Vagina (tissue), 2 donors: ENCODE results near the gene ACE2.

Source experiments
- POLR2A ChIP-seq, 2 donors: fragments of 450-650 bp; IDR thresholded peaks; one replicate each; pipeline ENCODE4 v1.6.1; 2017; ENCODE audit warnings: antibody characterized with exemption in 2 of 2, mild to moderate bottlenecking in 2 of 2, moderate library complexity in 2 of 2
- POLR2AphosphoS5 ChIP-seq, 2 donors: sonication (generic); formaldehyde crosslinking; IDR thresholded peaks; one replicate each; pipeline ENCODE4 v1.9.0; 2017; ENCODE audit warnings: antibody characterized with exemption in 2 of 2, mild to moderate bottlenecking in 2 of 2, low read depth in 1 of 2; ENCODE audit not compliant: insufficient read depth in 1 of 2
- TF ChIP-seq, protein P1 (sequence below), 3 experiments: fragments of 450-650 bp in 2 of 3; fragments of 200-600 bp in 1 of 3; sonication (generic) in 1 of 3; IDR thresholded peaks; one replicate each; pipeline ENCODE4 v1.5.1; 2017 to 2019; ENCODE audit warnings: antibody characterized with exemption in 3 of 3, mild to moderate bottlenecking in 2 of 3, moderate library complexity in 2 of 3

DNA sequence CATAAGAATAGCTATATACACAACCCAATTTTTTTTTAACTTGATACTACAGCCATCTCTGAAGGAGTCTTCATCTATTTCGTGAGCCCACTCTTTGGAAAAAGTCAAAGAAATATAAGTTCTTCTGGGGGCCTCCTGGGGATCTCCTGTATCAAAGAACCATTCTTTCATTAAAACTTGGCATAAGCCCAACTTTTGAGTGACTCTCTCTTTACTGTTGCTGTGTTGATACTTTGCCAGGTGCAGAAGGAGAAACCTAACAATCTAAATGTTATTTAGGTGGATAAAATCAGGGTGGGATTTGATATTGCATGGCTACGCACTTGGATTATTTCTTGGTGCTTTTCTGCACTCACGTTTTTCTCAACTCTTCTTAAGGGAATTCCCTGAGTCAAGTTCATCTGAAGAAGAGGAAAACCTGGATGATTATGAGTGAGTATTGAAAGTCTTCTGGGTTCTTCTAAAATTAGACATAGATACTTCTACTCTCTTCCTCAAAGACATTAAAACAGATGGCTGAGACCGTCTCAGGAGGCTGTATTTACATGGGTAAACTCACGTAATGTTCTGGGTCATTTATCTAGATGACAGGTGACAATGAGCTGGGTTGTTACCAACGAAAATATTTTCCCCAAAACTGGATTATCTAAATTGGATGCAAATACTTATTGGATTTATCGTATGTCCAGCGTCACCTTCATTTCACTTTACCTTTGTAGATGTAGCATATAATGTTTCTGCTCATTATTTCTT, 74.9 kb downstream of the ACE2 start:
- TF ChIP-seq, protein P1, sequence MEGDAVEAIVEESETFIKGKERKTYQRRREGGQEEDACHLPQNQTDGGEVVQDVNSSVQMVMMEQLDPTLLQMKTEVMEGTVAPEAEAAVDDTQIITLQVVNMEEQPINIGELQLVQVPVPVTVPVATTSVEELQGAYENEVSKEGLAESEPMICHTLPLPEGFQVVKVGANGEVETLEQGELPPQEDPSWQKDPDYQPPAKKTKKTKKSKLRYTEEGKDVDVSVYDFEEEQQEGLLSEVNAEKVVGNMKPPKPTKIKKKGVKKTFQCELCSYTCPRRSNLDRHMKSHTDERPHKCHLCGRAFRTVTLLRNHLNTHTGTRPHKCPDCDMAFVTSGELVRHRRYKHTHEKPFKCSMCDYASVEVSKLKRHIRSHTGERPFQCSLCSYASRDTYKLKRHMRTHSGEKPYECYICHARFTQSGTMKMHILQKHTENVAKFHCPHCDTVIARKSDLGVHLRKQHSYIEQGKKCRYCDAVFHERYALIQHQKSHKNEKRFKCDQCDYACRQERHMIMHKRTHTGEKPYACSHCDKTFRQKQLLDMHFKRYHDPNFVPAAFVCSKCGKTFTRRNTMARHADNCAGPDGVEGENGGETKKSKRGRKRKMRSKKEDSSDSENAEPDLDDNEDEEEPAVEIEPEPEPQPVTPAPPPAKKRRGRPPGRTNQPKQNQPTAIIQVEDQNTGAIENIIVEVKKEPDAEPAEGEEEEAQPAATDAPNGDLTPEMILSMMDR (IDR thresholded peaks at IDR 0.05), result no peak
- no peak for TF ChIP-seq POLR2AphosphoS5 (IDR thresholded peaks at IDR 0.05; ENCODE audit: insufficient read depth in 1 of 2, low read depth in 1 of 2)
- no peak for TF ChIP-seq POLR2A (IDR thresholded peaks at IDR 0.05)
